SK-N-SH treated with all-trans-retinoic acid at 6 μM for 48 hours (cell line): ENCODE results near the gene FAM131C.
"Not testable (repeated sequence)": the region's sequence is repeated elsewhere in the genome, so short reads cannot be mapped to it uniquely, and the experiment has no call there.

Experiments
- ZFP3 ChIP-seq: fragments of 250-450 bp; sonication (Bioruptor Pico); IDR thresholded peaks from 2 replicates; pipeline ENCODE4 v1.5.0; 2020; ENCODE audit warnings: mild to moderate bottlenecking, moderate library complexity
- TF ChIP-seq, protein P1 (sequence below): fragments of 250-450 bp; sonication (Bioruptor Pico); IDR thresholded peaks from 2 replicates; pipeline ENCODE4 v1.8.0; 2020; ENCODE audit warnings: mild to moderate bottlenecking, moderate library complexity, borderline replicate concordance

DNA sequence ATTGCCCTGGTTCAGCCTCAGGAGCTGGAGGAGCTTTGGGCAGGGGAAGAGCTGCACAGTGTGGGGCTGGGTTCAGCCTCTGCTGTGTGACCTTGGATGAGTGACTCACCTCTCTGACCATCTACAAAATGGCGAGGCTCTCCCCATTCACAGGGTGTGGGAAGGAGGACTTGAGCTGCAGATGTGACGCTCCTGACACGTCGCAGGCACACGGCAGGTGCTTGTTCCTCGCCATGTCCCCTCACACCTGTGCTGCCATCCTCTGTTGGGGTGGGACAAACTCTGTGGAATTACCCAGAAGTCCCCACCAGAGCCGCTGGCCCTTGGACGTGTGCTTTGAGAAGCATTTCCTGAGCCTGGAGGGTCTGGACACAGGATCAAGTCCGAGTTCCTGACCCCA is 52.6 kb downstream of the FAM131C start:
- TF ChIP-seq, protein P1, sequence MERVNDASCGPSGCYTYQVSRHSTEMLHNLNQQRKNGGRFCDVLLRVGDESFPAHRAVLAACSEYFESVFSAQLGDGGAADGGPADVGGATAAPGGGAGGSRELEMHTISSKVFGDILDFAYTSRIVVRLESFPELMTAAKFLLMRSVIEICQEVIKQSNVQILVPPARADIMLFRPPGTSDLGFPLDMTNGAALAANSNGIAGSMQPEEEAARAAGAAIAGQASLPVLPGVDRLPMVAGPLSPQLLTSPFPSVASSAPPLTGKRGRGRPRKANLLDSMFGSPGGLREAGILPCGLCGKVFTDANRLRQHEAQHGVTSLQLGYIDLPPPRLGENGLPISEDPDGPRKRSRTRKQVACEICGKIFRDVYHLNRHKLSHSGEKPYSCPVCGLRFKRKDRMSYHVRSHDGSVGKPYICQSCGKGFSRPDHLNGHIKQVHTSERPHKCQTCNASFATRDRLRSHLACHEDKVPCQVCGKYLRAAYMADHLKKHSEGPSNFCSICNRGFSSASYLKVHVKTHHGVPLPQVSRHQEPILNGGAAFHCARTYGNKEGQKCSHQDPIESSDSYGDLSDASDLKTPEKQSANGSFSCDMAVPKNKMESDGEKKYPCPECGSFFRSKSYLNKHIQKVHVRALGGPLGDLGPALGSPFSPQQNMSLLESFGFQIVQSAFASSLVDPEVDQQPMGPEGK (CRISPR knock-in tag), result not testable (repeated sequence)
- TF ChIP-seq ZFP3 (CRISPR knock-in tag), result not testable (repeated sequence)
